ENCODE results near the gene OR5C1. TPM values are rescaled to one million over a fixed set of nuclear protein-coding genes. Genes with fewer than 3 reads are reported as not detected.

OR5C1 gene
- total and polyA plus RNA-seq, 2 of the 13 experiments (the other 11 are each of a cell fraction or from before 2014, with no cell fraction given): not detected

- no peak for TF ChIP-seq SNAPC2 (CRISPR knock-in tag; IDR thresholded peaks at IDR 0.05)
- no peak for TF ChIP-seq ZNF530 (CRISPR knock-in tag; IDR thresholded peaks at IDR 0.05; ENCODE audit: low read depth)
- no peak for TF ChIP-seq IRX3 (CRISPR knock-in tag; IDR thresholded peaks at IDR 0.05; ENCODE audit: borderline replicate concordance, low read depth)
- TF ChIP-seq ZNF850 (CRISPR knock-in tag; conservative IDR thresholded peaks at IDR 0.05): no peak
- TF ChIP-seq HNF1A (IDR thresholded peaks at IDR 0.05; ENCODE audit: low read depth): peak; percentile 3; the same call in 1 of the 2 replicates
- no peak; the same call in 1 of the 2 replicates for TF ChIP-seq HNF1A (CRISPR knock-in tag; IDR thresholded peaks at IDR 0.05; ENCODE audit: borderline replicate concordance)
- TF ChIP-seq CBFB (CRISPR knock-in tag; IDR thresholded peaks at IDR 0.05): no peak
- TF ChIP-seq ZNF770 (CRISPR knock-in tag; IDR thresholded peaks at IDR 0.05): peak; percentile 33; the same call in 1 of the 2 replicates
- TF ChIP-seq ZNF230 (CRISPR knock-in tag; IDR thresholded peaks at IDR 0.05): no peak
- TF ChIP-seq HDAC2 (CRISPR knock-in tag; IDR thresholded peaks at IDR 0.05): no peak
- no peak for TF ChIP-seq ZNF235 (CRISPR knock-in tag; IDR thresholded peaks at IDR 0.05; ENCODE audit: borderline replicate concordance)
- no peak for TF ChIP-seq AGO1 (IDR thresholded peaks at IDR 0.05; ENCODE audit: low read depth, low read length, poor library complexity, severe bottlenecking)
- no peak for TF ChIP-seq KMT2B (CRISPR knock-in tag; IDR thresholded peaks at IDR 0.05)
- TF ChIP-seq ZNF670 (CRISPR knock-in tag; IDR thresholded peaks at IDR 0.05; ENCODE audit: borderline replicate concordance): no peak
- TF ChIP-seq CEBPG (CRISPR knock-in tag; IDR thresholded peaks at IDR 0.05): peak; percentile 37; the same call in 1 of the 2 replicates
- TF ChIP-seq ZKSCAN8 (CRISPR knock-in tag; IDR thresholded peaks at IDR 0.05; ENCODE audit: borderline replicate concordance): no peak
- no peak for TF ChIP-seq ZNF407 (CRISPR knock-in tag; IDR thresholded peaks at IDR 0.05; ENCODE audit: not compliant biosample characterization)
These were observed 25.8 kb downstream of the OR5C1 start (continued) for GRCh38 chr9:122814545-122814944.
